Measurements from ENCODE around the gene RHBDD1.

RHBDD1 gene

GRCh38 chr2:227038550-227039189, 202.8 kb downstream of the RHBDD1 start:
- DNase-seq, result no peak

- DNase-seq, result no peak
Observed at GRCh38 chr2:227043981-227044380, 208.1 kb downstream of the RHBDD1 start.

Data from T-helper 1 cell (primary cell).